HG03378 (cell line): ENCODE measurements around the gene THADA.

Experiments used
- ATAC-seq: cut with Tn5 transposase; IDR thresholded peaks from one replicate; pipeline ENCODE4 v1.9.1; 2021; ENCODE audit warnings: mild to moderate bottlenecking, moderate library complexity; ENCODE audit not compliant: unreplicated experiment

The THADA gene

GRCh38 chr2:43230351-43230885, 365.4 kb downstream of the THADA start:
- no peak for ATAC-seq

GRCh38 chr2:43228756-43229659, 366.8 kb downstream of the THADA start:
- ATAC-seq: no peak

GRCh38 chr2:43228321-43228751, 367.5 kb downstream of the THADA start:
- ATAC-seq: no peak

GRCh38 chr2:43227830-43228281, 368.0 kb downstream of the THADA start:
- ATAC-seq: no peak

GRCh38 chr2:43226955-43227829, 368.6 kb downstream of the THADA start:
- ATAC-seq: peak; percentile 8

- peak; percentile 30 for ATAC-seq
Measured at GRCh38 chr2:43226558-43226954, 369.3 kb downstream of the THADA start, which contains the start of gene ZFP36L2. Gene ZFP36L2, minus strand, starts transcription at chr2:43226606. Its CDS starts 291 bp downstream, at chr2:43226315.

GRCh38 chr2:43225788-43226557, 369.9 kb downstream of the THADA start:
- peak; percentile 30 for ATAC-seq

- no peak for ATAC-seq
Measured at GRCh38 chr2:43225093-43225787, 370.6 kb downstream of the THADA start.

GRCh38 chr2:43224571-43225092, 371.2 kb downstream of the THADA start:
- ATAC-seq: no peak

- no peak for ATAC-seq
Measured at GRCh38 chr2:43224131-43224570, 371.7 kb downstream of the THADA start.

- no peak for ATAC-seq
Measured at GRCh38 chr2:43223521-43224001, 372.3 kb downstream of the THADA start.

GRCh38 chr2:43222475-43223309, 373.1 kb downstream of the THADA start:
- ATAC-seq: no peak

- ATAC-seq: no peak
Measured at GRCh38 chr2:43221763-43222474, 373.9 kb downstream of the THADA start.

GRCh38 chr2:43221124-43221762, 374.6 kb downstream of the THADA start:
- ATAC-seq: no peak

GRCh38 chr2:43220760-43221123, 375.1 kb downstream of the THADA start:
- no peak for ATAC-seq

GRCh38 chr2:43220229-43220751, 375.5 kb downstream of the THADA start:
- peak; percentile 9 for ATAC-seq
